Gastrocnemius medialis (tissue), 4 donors: ENCODE measurements around the gene PTPN6.

ENCODE experiments used
- CTCF ChIP-seq, 5 experiments: fragments of 450-650 bp in 3 of 5; fragments of 200-600 bp in 2 of 5; sonication (generic) in 2 of 5; IDR thresholded peaks in 4 of 5; conservative IDR thresholded peaks in 1 of 5; 1 replicate in 4 of 5; 2 replicates in 1 of 5; pipeline ENCODE4 v1.5.1; 2016 to 2019; ENCODE audit warnings: antibody characterized with exemption in 5 of 5, mild to moderate bottlenecking in 3 of 5, moderate library complexity in 3 of 5
- POLR2A ChIP-seq, 2 donors: fragments of 450-650 bp; IDR thresholded peaks; one replicate each; pipeline ENCODE4 v1.6.1; 2017; ENCODE audit warnings: antibody characterized with exemption in 2 of 2, mild to moderate bottlenecking in 2 of 2, moderate library complexity in 2 of 2

GRCh38 chr12:6954316-6955107, 3.4 kb downstream of the PTPN6 start:
- TF ChIP-seq CTCF (IDR thresholded peaks at IDR 0.05 in 4 of 5, conservative IDR thresholded peaks at IDR 0.05 in 1 of 5), result no peak
- TF ChIP-seq POLR2A (IDR thresholded peaks at IDR 0.05), result no peak
